IMR-90 (cell line): ENCODE measurements around the gene NDUFA13. TPM values are rescaled to one million over a fixed set of nuclear protein-coding genes. Genes with fewer than 3 reads are reported as not detected.

Experiments
- ATAC-seq: fragments of 200-7000 bp; cut with Tn5 transposase; 2 replicates; pipeline ENCODE4 v1.9.1; 2020; ENCODE audit warnings: low read depth, mild to moderate bottlenecking, moderate library complexity
- BruUV-seq: library from RNA; stranded (reverse); fragments of 400-500 nt; replicated peaks from 2 replicates; lab custom pipeline; 2021; lab: Mats Ljungman, UMichigan
- CTCF ChIA-PET: fragments of 300-600 bp; formaldehyde crosslinking; extraction: SDS; loops from one replicate; lab custom pipeline; 2021; ENCODE audit warnings: antibody characterized with exemption; lab: Yijun Ruan, JAX
- POLR2A ChIA-PET: fragments of 300-600 bp; sonication (Branson Sonifier 250); formaldehyde crosslinking; loops from one replicate; lab custom pipeline; 2022; ENCODE audit warnings: antibody characterized with exemption; ENCODE audit not compliant: unreplicated experiment; lab: Charles Lee
- DNase-seq: peaks from one replicate; pipeline ENCODE4 v3.0.0; 2013
- H2AFZ ChIP-seq: replicated peaks from 2 replicates; pipeline ENCODE3; 2013; ENCODE audit warnings: low read length, mild to moderate bottlenecking; ENCODE audit not compliant: poor library complexity
- H2AK5ac ChIP-seq: 2 replicates; pipeline ENCODE4 v1.6.1; 2013; ENCODE audit warnings: low read depth, low read length, inconsistent platforms
- H2AK9ac ChIP-seq: replicated peaks from 2 replicates; pipeline ENCODE3; 2013; ENCODE audit warnings: mild to moderate bottlenecking, low read depth, low read length, moderate library complexity; ENCODE audit not compliant: poor library complexity
- H2BK120ac ChIP-seq: 2 replicates; pipeline ENCODE4 v1.6.1; 2013; ENCODE audit warnings: low read depth, low read length, inconsistent platforms
- H2BK15ac ChIP-seq: 3 replicates; pipeline ENCODE4 v1.6.1; 2013; ENCODE audit warnings: low read depth, low read length, inconsistent platforms
- H2BK20ac ChIP-seq: 2 replicates; pipeline ENCODE4 v1.6.1; 2013; ENCODE audit warnings: low read depth, mild to moderate bottlenecking, inconsistent platforms, low read length, moderate library complexity
- H2BK5ac ChIP-seq: 2 replicates; pipeline ENCODE4 v1.6.1; 2013; ENCODE audit warnings: mild to moderate bottlenecking, low read depth, low read length, inconsistent platforms; ENCODE audit not compliant: poor library complexity, severe bottlenecking
- H3K14ac ChIP-seq: replicated peaks from 2 replicates; pipeline ENCODE4 v1.6.1; 2013; ENCODE audit warnings: low read depth, low read length, inconsistent platforms
- H3K18ac ChIP-seq: 2 replicates; pipeline ENCODE4 v1.6.1; 2013; ENCODE audit warnings: low read depth, low read length, control low read depth
- H3K23ac ChIP-seq: 2 replicates; pipeline ENCODE4 v1.6.1; 2013; ENCODE audit warnings: low read depth, low read length, inconsistent platforms
- H3K27ac ChIP-seq: 2 replicates; pipeline ENCODE4 v1.5.1; 2013; ENCODE audit warnings: mild to moderate bottlenecking, control low read depth, low read length; ENCODE audit not compliant: insufficient read depth
- H3K27me3 ChIP-seq: 2 replicates; pipeline ENCODE4 v1.6.1; 2013; ENCODE audit warnings: low read length; ENCODE audit not compliant: control insufficient read depth, insufficient read depth
- H3K36me3 ChIP-seq: 2 replicates; pipeline ENCODE4 v1.6.1; 2013; ENCODE audit warnings: low read length, mixed read lengths; ENCODE audit not compliant: control insufficient read depth, insufficient read depth
- H3K4ac ChIP-seq: 2 replicates; pipeline ENCODE4 v1.6.1; 2013; ENCODE audit warnings: low read depth, low read length, inconsistent platforms
- H3K4me1 ChIP-seq: 2 replicates; pipeline ENCODE4 v1.6.1; 2013; ENCODE audit warnings: low read length, mixed read lengths; ENCODE audit not compliant: control insufficient read depth, insufficient read depth
- H3K4me2 ChIP-seq: 2 replicates; pipeline ENCODE4 v1.6.1; 2013; ENCODE audit warnings: low read depth, mild to moderate bottlenecking, control low read depth, low read length, moderate library complexity
- H3K4me3 ChIP-seq: 2 replicates; pipeline ENCODE4 v1.5.1; 2013; ENCODE audit warnings: low read depth, mild to moderate bottlenecking, control low read depth, low read length, moderate library complexity; ENCODE audit not compliant: insufficient read depth
- H3K56ac ChIP-seq: 2 replicates; pipeline ENCODE4 v1.6.1; 2013; ENCODE audit warnings: low read length, inconsistent platforms; ENCODE audit not compliant: insufficient read depth; ENCODE audit errors: extremely low read depth
- H3K79me1 ChIP-seq, 2 experiments: 2 replicates each; pipeline ENCODE4 v1.6.1; 2013; ENCODE audit warnings: low read length in 2 of 2, inconsistent platforms in 1 of 2, low read depth in 1 of 2
- H3K9ac ChIP-seq: 2 replicates; pipeline ENCODE4 v1.6.1; 2013; ENCODE audit warnings: low read depth, low read length, control low read depth
- H3K9me1 ChIP-seq: 2 replicates; pipeline ENCODE4 v1.6.1; 2013; ENCODE audit warnings: low read length, inconsistent platforms; ENCODE audit not compliant: insufficient read depth
- H3K9me3 ChIP-seq: 2 replicates; pipeline ENCODE4 v1.6.1; 2013; ENCODE audit warnings: low read length; ENCODE audit not compliant: control insufficient read depth, insufficient read depth
- H4K20me1 ChIP-seq: 2 replicates; pipeline ENCODE4 v1.6.1; 2013; ENCODE audit warnings: low read length, inconsistent platforms; ENCODE audit not compliant: insufficient read depth
- H4K5ac ChIP-seq: 2 replicates; pipeline ENCODE4 v1.6.1; 2013; ENCODE audit warnings: mild to moderate bottlenecking, low read depth, low read length, control low read depth
- H4K8ac ChIP-seq, 2 experiments: 2 replicates each; pipeline ENCODE4 v1.6.1; 2013; ENCODE audit warnings: low read depth in 2 of 2, low read length in 2 of 2, control low read depth in 1 of 2, inconsistent platforms in 1 of 2
- H4K91ac ChIP-seq: 2 replicates; pipeline ENCODE4 v1.6.1; 2013; ENCODE audit warnings: low read depth, low read length, inconsistent platforms; ENCODE audit not compliant: insufficient read depth
- BHLHE40 ChIP-seq: fragments of 150-350 bp; IDR thresholded peaks from 2 replicates; pipeline ENCODE4 v1.6.1; 2016; ENCODE audit warnings: mild to moderate bottlenecking, low read depth, low read length
- CHD1 ChIP-seq: IDR thresholded peaks from 2 replicates; pipeline ENCODE4 v1.6.1; 2012; ENCODE audit warnings: low read depth, low read length, improper control_type of control experiment
- CTCF ChIP-seq: conservative IDR thresholded peaks from 2 replicates; pipeline ENCODE4 v1.5.1; 2012; ENCODE audit warnings: mild to moderate bottlenecking, low read depth, low read length, improper control_type of control experiment
- MXI1 ChIP-seq: IDR thresholded peaks from 2 replicates; pipeline ENCODE4 v1.6.1; 2012; ENCODE audit warnings: low read depth, mild to moderate bottlenecking, low read length, moderate library complexity, borderline replicate concordance
- RAD21 ChIP-seq: IDR thresholded peaks from 2 replicates; pipeline ENCODE4 v1.6.1; 2012; ENCODE audit warnings: low read length, improper control_type of control experiment
- RCOR1 ChIP-seq: IDR thresholded peaks from 2 replicates; pipeline ENCODE4 v1.6.1; 2012; ENCODE audit warnings: mild to moderate bottlenecking, low read length, improper control_type of control experiment; ENCODE audit not compliant: insufficient replicate concordance
- RFX5 ChIP-seq: IDR thresholded peaks from 2 replicates; pipeline ENCODE4 v1.8.0; 2012; ENCODE audit warnings: low read depth, mild to moderate bottlenecking, low read length, moderate library complexity
- SMC3 ChIP-seq: fragments of 150-350 bp; IDR thresholded peaks from 2 replicates; pipeline ENCODE4 v1.6.1; 2016; ENCODE audit warnings: low read depth, mild to moderate bottlenecking, antibody characterized with exemption, low read length, moderate library complexity
- WGBS, 2 experiments: methylation state at CpG; one replicate each; pipeline versions ENCODE4 v1.1.5 to v1.1.7; 2013; ENCODE audit warnings: missing lambda C conversion rate in 2 of 2; ENCODE audit not compliant: insufficient read length in 1 of 2; ENCODE audit errors: extremely low coverage in 2 of 2; 5-methylcytosine and 5-hydroxymethylcytosine counted together
- dilution Hi-C: fragments of 300-500 bp; cut with HindIII; formaldehyde crosslinking; loops from one replicate; pipeline ENCODE4 v1.14.3; 2018; ENCODE audit warnings: low sequenced_read_pairs; ENCODE audit not compliant: unreplicated experiment
- in situ Hi-C: fragments of 300-500 bp; cut with MboI; formaldehyde crosslinking; loops from 3 replicates; pipeline ENCODE4 v1.14.3; 2019; ENCODE audit warnings: low sequenced_read_pairs, inconsistent platforms, mixed read lengths
- intact Hi-C: fragments of 100-400 bp; cut with micrococcal nuclease; formaldehyde crosslinking; loops from 2 replicates; pipeline ENCODE4 v1.10.0; 2022
- polyA plus RNA-seq, 3 experiments: library from polyadenylated mRNA; depleted of rRNA; stranded (reverse); fragments of >200 nt; gene quantifications; 2 replicates each; pipeline ENCODE4 v1.2.3, GENCODE V29; 2012; ENCODE audit warnings: low replicate concordance in 1 of 3
- total RNA-seq: library from RNA; depleted of rRNA; stranded (reverse); fragments of >200 nt; gene quantifications from 2 replicates; pipeline ENCODE4 v1.2.3, GENCODE V29; 2012

Gene NDUFA13
- total and polyA plus RNA-seq, 2 of the 4 experiments (the other 2 are of a cell fraction), result 30.6 to 667 TPM

GRCh38 chr19:19537075-19538048 is 21.3 kb downstream of the NDUFA13 start:
- H2BK5ac ChIP-seq, result no peak overlapping the region
- ChIA-PET CTCF (no interaction called here), POLR2A (no interaction called here)
- H4K91ac ChIP-seq, result no peak overlapping the region
- intact Hi-C loops, result no loop called here
- WGBS, 2 experiments, result 30% methylated on average over 25 of the region's 59 CpGs; no CpG with 5 or more reads in 1 of the 2 experiments
- no TSS peak for BruUV-seq
- H2AFZ ChIP-seq, result peak overlapping the region; percentile 60
- in situ Hi-C loops, result loop anchor here (5.0 to 25.0 kb wide), 2 partner anchors 105 to 425 kb away; partner anchors contain the start of gene GMIP
- TF ChIP-seq RCOR1, result no peak
- no peak for TF ChIP-seq MXI1
- TF ChIP-seq CTCF, result no peak
- TF ChIP-seq RFX5, result no peak
- TF ChIP-seq CHD1, result no peak
- TF ChIP-seq SMC3, result no peak
- no peak for TF ChIP-seq RAD21
- TF ChIP-seq BHLHE40, result no peak
- H3K14ac ChIP-seq, result no peak overlapping the region
- H3K4me2 ChIP-seq, result peak overlapping the region; percentile 22; the same call in 1 of the 2 replicates
- H2BK120ac ChIP-seq, result no peak overlapping the region
- DNase-seq (no peak), ATAC-seq (no peak)
- no peak overlapping the region for H3K27ac ChIP-seq
- H4K8ac ChIP-seq, result no peak overlapping the region
- H3K23ac ChIP-seq, result no peak overlapping the region
- no peaks in the 10 kb centered on the region for H3K36me3 ChIP-seq
- H3K27me3 ChIP-seq, result peaks cover 25% of the 10 kb centered on the region
- no peak overlapping the region for H4K5ac ChIP-seq
- H3K18ac ChIP-seq, result no peak overlapping the region
- H3K79me1 ChIP-seq, result no peaks in the 10 kb centered on the region
- no peak overlapping the region for H3K4ac ChIP-seq
- H3K4me3 ChIP-seq, result no peak overlapping the region
- dilution Hi-C loops, result no loop called here
- no peak overlapping the region for H3K56ac ChIP-seq
- H2AK5ac ChIP-seq, result no peak overlapping the region
- no peaks in the 10 kb centered on the region; the same call in 1 of the 2 replicates for H3K9me3 ChIP-seq
- H3K4me1 ChIP-seq, result no peaks in the 10 kb centered on the region; the same call in 1 of the 2 replicates
- H3K9me1 ChIP-seq, result no peaks in the 10 kb centered on the region
- no peak overlapping the region for H2BK20ac ChIP-seq
- no peak overlapping the region for H2BK15ac ChIP-seq
- H4K20me1 ChIP-seq, result peaks cover 7% of the 10 kb centered on the region; the same call in 1 of the 2 replicates
- no peak overlapping the region for H3K9ac ChIP-seq
- H2AK9ac ChIP-seq, result no peak overlapping the region
